ENCODE data around the gene DNASE1L1. TPM values are rescaled to one million over a fixed set of nuclear protein-coding genes. Genes with fewer than 3 reads are reported as not detected.

The DNASE1L1 gene
- total and polyA plus RNA-seq, 2 donors: 11.9 to 22.3 TPM

GRCh38 chrX:154378059-154378798 is 30.8 kb downstream of the DNASE1L1 start:
- Histone ChIP-seq H3K4me3 (ENCODE audit: low read depth, low read length) (peak overlapping the region; percentile 34), H3K4me1 (ENCODE audit: insufficient read depth) (no peaks in the 10 kb centered on the region), H3K27ac (ENCODE audit: low read depth) (peak overlapping the region; percentile 96), H3K36me3 (ENCODE audit: insufficient read depth) (no peaks in the 10 kb centered on the region)
- DNase-seq (ENCODE audit: extremely low spot score): no peak
- 1% methylated on average over 61 of the region's 79 CpGs for WGBS

- no peak overlapping the region for H3K4me3 ChIP-seq (ENCODE audit: low read depth, low read length)
- H3K36me3 ChIP-seq (ENCODE audit: insufficient read depth): no peaks in the 10 kb centered on the region
- DNase-seq (ENCODE audit: extremely low spot score): no peak
- H3K27ac ChIP-seq (ENCODE audit: low read depth): no peak overlapping the region
- H3K4me1 ChIP-seq (ENCODE audit: insufficient read depth): no peaks in the 10 kb centered on the region
- 33% methylated on average over 3 of the region's 3 CpGs for WGBS
Measured at GRCh38 chrX:154376774-154377173, 32.3 kb downstream of the DNASE1L1 start.

- no peaks in the 10 kb centered on the region for H3K36me3 ChIP-seq (ENCODE audit: insufficient read depth)
- no peak for DNase-seq (ENCODE audit: extremely low spot score)
- peak overlapping the region; percentile 34 for H3K27ac ChIP-seq (ENCODE audit: low read depth)
- H3K4me1 ChIP-seq (ENCODE audit: insufficient read depth): no peaks in the 10 kb centered on the region
- no peak overlapping the region for H3K4me3 ChIP-seq (ENCODE audit: low read depth, low read length)
- WGBS: 33% methylated on average over 10 of the region's 10 CpGs
Measured at GRCh38 chrX:154375156-154375504, 33.9 kb downstream of the DNASE1L1 start.

- H3K4me1 ChIP-seq (ENCODE audit: insufficient read depth): no peaks in the 10 kb centered on the region
- H3K4me3 ChIP-seq (ENCODE audit: low read depth, low read length): peak within 1 kb of the TSS; percentile 43
- WGBS: 3% methylated on average over 89 of the region's 95 CpGs
- no peaks in the 10 kb centered on the region for H3K36me3 ChIP-seq (ENCODE audit: insufficient read depth)
- no peak for DNase-seq (ENCODE audit: extremely low spot score)
- peak within 1 kb of the TSS; percentile 81 for H3K27ac ChIP-seq (ENCODE audit: low read depth)
Measured at GRCh38 chrX:154374313-154375155, 34.5 kb downstream of the DNASE1L1 start, which contains the start of gene FLNA. Gene FLNA, minus strand, starts transcription at chrX:154374634. Its CDS starts 3,389 bp downstream, at chrX:154371245.

- H3K4me1 ChIP-seq (ENCODE audit: insufficient read depth): no peaks in the 10 kb centered on the region
- peak overlapping the region; percentile 43 for H3K4me3 ChIP-seq (ENCODE audit: low read depth, low read length)
- no peaks in the 10 kb centered on the region for H3K36me3 ChIP-seq (ENCODE audit: insufficient read depth)
- no peak for DNase-seq (ENCODE audit: extremely low spot score)
- 7% methylated on average over 23 of the region's 23 CpGs for WGBS
- peak overlapping the region; percentile 81 for H3K27ac ChIP-seq (ENCODE audit: low read depth)
Measured at GRCh38 chrX:154373340-154374306, 35.4 kb downstream of the DNASE1L1 start.

GRCh38 chrX:154372612-154373022 is 36.4 kb downstream of the DNASE1L1 start:
- Histone ChIP-seq H3K4me1 (ENCODE audit: insufficient read depth) (no peaks in the 10 kb centered on the region), H3K27ac (ENCODE audit: low read depth) (no peak overlapping the region), H3K36me3 (ENCODE audit: insufficient read depth) (no peaks in the 10 kb centered on the region), H3K4me3 (ENCODE audit: low read depth, low read length) (peak overlapping the region; percentile 43)
- no peak for DNase-seq (ENCODE audit: extremely low spot score)
- 17% methylated on average over 5 of the region's 5 CpGs for WGBS

- no peak for DNase-seq (ENCODE audit: extremely low spot score)
- Histone ChIP-seq H3K36me3 (ENCODE audit: insufficient read depth) (no peaks in the 10 kb centered on the region), H3K4me1 (ENCODE audit: insufficient read depth) (no peaks in the 10 kb centered on the region), H3K27ac (ENCODE audit: low read depth) (peak overlapping the region; percentile 77), H3K4me3 (ENCODE audit: low read depth, low read length) (peak overlapping the region; percentile 55)
- 5% methylated on average over 43 of the region's 43 CpGs for whole genome bisulfite sequencing
Measured at GRCh38 chrX:154371789-154372300, 37.2 kb downstream of the DNASE1L1 start.

- peak; percentile 77 for DNase-seq (ENCODE audit: extremely low spot score)
- Histone ChIP-seq H3K4me3 (ENCODE audit: low read depth, low read length) (peak overlapping the region; percentile 85), H3K27ac (ENCODE audit: low read depth) (peak overlapping the region; percentile 48), H3K4me1 (ENCODE audit: insufficient read depth) (no peaks in the 10 kb centered on the region), H3K36me3 (ENCODE audit: insufficient read depth) (no peaks in the 10 kb centered on the region)
- under 1% methylated on average over 75 of the region's 77 CpGs for WGBS
Measured at GRCh38 chrX:154371017-154371788, 37.9 kb downstream of the DNASE1L1 start.

- WGBS: under 1% methylated on average over 62 of the region's 63 CpGs
- Histone ChIP-seq H3K4me1 (ENCODE audit: insufficient read depth) (no peaks in the 10 kb centered on the region), H3K27ac (ENCODE audit: low read depth) (peak overlapping the region; percentile 74), H3K4me3 (ENCODE audit: low read depth, low read length) (peak overlapping the region; percentile 85), H3K36me3 (ENCODE audit: insufficient read depth) (peaks cover 2% of the 10 kb centered on the region)
- DNase-seq (ENCODE audit: extremely low spot score): no peak
Measured at GRCh38 chrX:154370300-154371016, 38.6 kb downstream of the DNASE1L1 start.

GRCh38 chrX:154369449-154370299 is 39.4 kb downstream of the DNASE1L1 start:
- Histone ChIP-seq H3K36me3 (ENCODE audit: insufficient read depth) (peaks cover 2% of the 10 kb centered on the region), H3K27ac (ENCODE audit: low read depth) (peak overlapping the region; percentile 83), H3K4me3 (ENCODE audit: low read depth, low read length) (peak overlapping the region; percentile 85), H3K4me1 (ENCODE audit: insufficient read depth) (no peaks in the 10 kb centered on the region)
- 2% methylated on average over 12 of the region's 13 CpGs for WGBS
- peak; percentile 74 for DNase-seq (ENCODE audit: extremely low spot score)
